ENCODE measurements around the gene METTL1.

METTL1 gene

GRCh38 chr12:57810450-57810849 lies 38.5 kb upstream of the METTL1 start:
- Mint-ChIP-seq H3K4me3 (no peak overlapping the region), H3K36me3 (ENCODE audit: low read depth) (peaks cover 34% of the 10 kb centered on the region), H3K27ac (no peak overlapping the region)

GRCh38 chr12:57809425-57809824 lies 37.5 kb upstream of the METTL1 start:
- peaks cover 3% of the 10 kb centered on the region for H3K4me1 Mint-ChIP-seq
- no peak overlapping the region for H3K4me3 Mint-ChIP-seq
- peaks cover 34% of the 10 kb centered on the region for H3K36me3 Mint-ChIP-seq (ENCODE audit: low read depth)
- TF ChIP-seq CTCF (IDR thresholded peaks at IDR 0.05; ENCODE audit: unreplicated experiment in 3 of 3) = no peak
- no peaks in the 10 kb centered on the region for H3K9me3 Mint-ChIP-seq
- no peak overlapping the region for H3K27ac Mint-ChIP-seq
- no peaks in the 10 kb centered on the region for H3K27me3 Mint-ChIP-seq (ENCODE audit: low read depth)

More at GRCh38 chr12:57810450-57810849, 38.5 kb upstream of the METTL1 start:
- no peaks in the 10 kb centered on the region for H3K9me3 Mint-ChIP-seq
- H3K4me1 Mint-ChIP-seq = peaks cover 8% of the 10 kb centered on the region
- TF ChIP-seq CTCF (IDR thresholded peaks at IDR 0.05; ENCODE audit: unreplicated experiment in 3 of 3) = no peak
- no peaks in the 10 kb centered on the region for H3K27me3 Mint-ChIP-seq (ENCODE audit: low read depth)

GRCh38 chr12:57808351-57808750 lies 36.4 kb upstream of the METTL1 start:
- Mint-ChIP-seq H3K36me3 (ENCODE audit: low read depth) (peaks cover 34% of the 10 kb centered on the region), H3K27ac (no peak overlapping the region), H3K4me3 (no peak overlapping the region), H3K4me1 (no peaks in the 10 kb centered on the region), H3K27me3 (ENCODE audit: low read depth) (no peaks in the 10 kb centered on the region), H3K9me3 (no peaks in the 10 kb centered on the region)
- no peak for TF ChIP-seq CTCF (IDR thresholded peaks at IDR 0.05; ENCODE audit: unreplicated experiment in 3 of 3)

- H3K4me3 Mint-ChIP-seq = no peak overlapping the region
- H3K4me1 Mint-ChIP-seq = no peaks in the 10 kb centered on the region
- no peaks in the 10 kb centered on the region for H3K9me3 Mint-ChIP-seq
- no peak overlapping the region for H3K27ac Mint-ChIP-seq
- no peak for TF ChIP-seq CTCF (IDR thresholded peaks at IDR 0.05; ENCODE audit: unreplicated experiment in 3 of 3)
- H3K27me3 Mint-ChIP-seq (ENCODE audit: low read depth) = no peaks in the 10 kb centered on the region
- H3K36me3 Mint-ChIP-seq (ENCODE audit: low read depth) = peaks cover 36% of the 10 kb centered on the region
These were observed 35.4 kb upstream of the METTL1 start for GRCh38 chr12:57807285-57807684.

GRCh38 chr12:57806677-57807076 lies 34.8 kb upstream of the METTL1 start:
- no peak overlapping the region for H3K27ac Mint-ChIP-seq
- TF ChIP-seq CTCF (IDR thresholded peaks at IDR 0.05; ENCODE audit: unreplicated experiment in 3 of 3) = no peak
- H3K9me3 Mint-ChIP-seq = no peaks in the 10 kb centered on the region
- peaks cover 39% of the 10 kb centered on the region for H3K36me3 Mint-ChIP-seq (ENCODE audit: low read depth)
- no peak overlapping the region for H3K4me3 Mint-ChIP-seq
- no peaks in the 10 kb centered on the region for H3K27me3 Mint-ChIP-seq (ENCODE audit: low read depth)
- H3K4me1 Mint-ChIP-seq = no peaks in the 10 kb centered on the region

- TF ChIP-seq CTCF (IDR thresholded peaks at IDR 0.05; ENCODE audit: unreplicated experiment in 3 of 3) = peak; percentile 65 to 74 (median 71)
- Mint-ChIP-seq H3K27ac (no peak overlapping the region), H3K4me3 (no peak overlapping the region), H3K36me3 (ENCODE audit: low read depth) (peaks cover 45% of the 10 kb centered on the region), H3K4me1 (no peaks in the 10 kb centered on the region), H3K27me3 (ENCODE audit: low read depth) (no peaks in the 10 kb centered on the region), H3K9me3 (no peaks in the 10 kb centered on the region)
These were observed 31.5 kb upstream of the METTL1 start for GRCh38 chr12:57803319-57803893.

Measured in nephron (organoid).